HAP-1 (cell line): Measurements from ENCODE around the gene NEIL1.

Experiments used
- DNase-seq, 2 experiments: peaks; one replicate each; pipeline ENCODE4 v3.0.0-alpha.2; 2016 to 2020; ENCODE audit warnings: low spot score in 2 of 2
- H3K27me3 ChIP-seq: fragments of 250-450 bp; sonication (Bioruptor Pico); 2 replicates; pipeline ENCODE4 v1.5.1; 2020; ENCODE audit warnings: low read depth, mild to moderate bottlenecking, moderate library complexity
- H3K36me3 ChIP-seq: fragments of 250-450 bp; sonication (Bioruptor Pico); replicated peaks from 2 replicates; pipeline ENCODE4 v1.5.1; 2020; ENCODE audit warnings: mild to moderate bottlenecking
- H3K4me1 ChIP-seq: fragments of 250-450 bp; sonication (Bioruptor Pico); 2 replicates; pipeline ENCODE4 v1.5.1; 2020; ENCODE audit warnings: mild to moderate bottlenecking
- H3K4me3 ChIP-seq: fragments of 250-450 bp; sonication (Bioruptor Pico); 2 replicates; pipeline ENCODE4 v1.5.1; 2020; ENCODE audit warnings: mild to moderate bottlenecking, moderate library complexity
- H3K9me3 ChIP-seq: fragments of 250-450 bp; sonication (Bioruptor Pico); 2 replicates; pipeline ENCODE4 v1.5.1; 2020; ENCODE audit warnings: mild to moderate bottlenecking, moderate library complexity
- in situ Hi-C: fragments of 300-500 bp; cut with MboI; formaldehyde crosslinking; loops from 3 replicates; pipeline ENCODE4 v1.14.3; 2020; ENCODE audit warnings: low sequenced_read_pairs, inconsistent platforms, mixed read lengths

NEIL1 gene

GRCh38 chr15:75355369-75355768, 8.5 kb downstream of the NEIL1 start:
- Histone ChIP-seq H3K9me3 (no peaks in the 10 kb centered on the region), H3K36me3 (peaks cover 64% of the 10 kb centered on the region), H3K27me3 (no peaks in the 10 kb centered on the region), H3K4me3 (no peak overlapping the region), H3K4me1 (no peaks in the 10 kb centered on the region)
- DNase-seq = no peak
- in situ Hi-C loops = no loop called here

- peaks cover 70% of the 10 kb centered on the region for H3K36me3 ChIP-seq
- in situ Hi-C loops = no loop called here
- no peaks in the 10 kb centered on the region for H3K27me3 ChIP-seq
- H3K9me3 ChIP-seq = no peaks in the 10 kb centered on the region
- H3K4me1 ChIP-seq = no peaks in the 10 kb centered on the region
- H3K4me3 ChIP-seq = no peak overlapping the region
- no peak for DNase-seq
These were observed 9.2 kb downstream of the NEIL1 start for GRCh38 chr15:75356006-75356405.

- no peaks in the 10 kb centered on the region for H3K9me3 ChIP-seq
- no peak for DNase-seq
- H3K27me3 ChIP-seq = no peaks in the 10 kb centered on the region
- H3K36me3 ChIP-seq = peaks cover 75% of the 10 kb centered on the region
- H3K4me1 ChIP-seq = no peaks in the 10 kb centered on the region
- in situ Hi-C loops = no loop called here
- no peak overlapping the region for H3K4me3 ChIP-seq
These were observed 9.7 kb downstream of the NEIL1 start for GRCh38 chr15:75356517-75356916.

GRCh38 chr15:75357976-75358673, 11.3 kb downstream of the NEIL1 start:
- in situ Hi-C loops = no loop called here
- Histone ChIP-seq H3K36me3 (peaks cover 86% of the 10 kb centered on the region), H3K9me3 (no peaks in the 10 kb centered on the region), H3K27me3 (no peaks in the 10 kb centered on the region), H3K4me3 (no peak overlapping the region), H3K4me1 (no peaks in the 10 kb centered on the region)
- DNase-seq = no peak

GRCh38 chr15:75358771-75359536, 12.1 kb downstream of the NEIL1 start:
- Histone ChIP-seq H3K4me3 (no peak overlapping the region), H3K4me1 (no peaks in the 10 kb centered on the region), H3K27me3 (no peaks in the 10 kb centered on the region), H3K9me3 (no peaks in the 10 kb centered on the region), H3K36me3 (peaks cover 86% of the 10 kb centered on the region)
- in situ Hi-C loops = no loop called here
- no peak for DNase-seq

- no peaks in the 10 kb centered on the region for H3K9me3 ChIP-seq
- H3K27me3 ChIP-seq = no peaks in the 10 kb centered on the region
- DNase-seq = no peak
- peaks cover 88% of the 10 kb centered on the region for H3K36me3 ChIP-seq
- no peak overlapping the region for H3K4me3 ChIP-seq
- in situ Hi-C loops = no loop called here
- H3K4me1 ChIP-seq = no peaks in the 10 kb centered on the region
These were observed 12.9 kb downstream of the NEIL1 start for GRCh38 chr15:75359537-75360250.

- in situ Hi-C loops = no loop called here
- DNase-seq = no peak
- Histone ChIP-seq H3K9me3 (no peaks in the 10 kb centered on the region), H3K4me3 (no peak overlapping the region), H3K36me3 (peaks cover 88% of the 10 kb centered on the region), H3K4me1 (no peaks in the 10 kb centered on the region), H3K27me3 (no peaks in the 10 kb centered on the region)
These were observed 13.6 kb downstream of the NEIL1 start for GRCh38 chr15:75360391-75360790.

GRCh38 chr15:75360856-75361255, 14.0 kb downstream of the NEIL1 start:
- Histone ChIP-seq H3K27me3 (no peaks in the 10 kb centered on the region), H3K4me1 (no peaks in the 10 kb centered on the region), H3K36me3 (peaks cover 91% of the 10 kb centered on the region), H3K9me3 (no peaks in the 10 kb centered on the region), H3K4me3 (no peak overlapping the region)
- in situ Hi-C loops = no loop called here
- DNase-seq = no peak

- Histone ChIP-seq H3K4me3 (no peak overlapping the region), H3K4me1 (no peaks in the 10 kb centered on the region), H3K9me3 (no peaks in the 10 kb centered on the region), H3K36me3 (peaks cover 91% of the 10 kb centered on the region), H3K27me3 (no peaks in the 10 kb centered on the region)
- no peak for DNase-seq
- in situ Hi-C loops = no loop called here
These were observed 14.6 kb downstream of the NEIL1 start for GRCh38 chr15:75361361-75361988.

GRCh38 chr15:75361989-75362641, 15.3 kb downstream of the NEIL1 start:
- H3K36me3 ChIP-seq = peaks cover 92% of the 10 kb centered on the region
- H3K27me3 ChIP-seq = no peaks in the 10 kb centered on the region
- in situ Hi-C loops = no loop called here
- no peaks in the 10 kb centered on the region for H3K9me3 ChIP-seq
- H3K4me3 ChIP-seq = no peak overlapping the region
- no peaks in the 10 kb centered on the region; the same call in 1 of the 2 replicates for H3K4me1 ChIP-seq
- peak in 1 of 2 experiments; percentile 25 for DNase-seq

GRCh38 chr15:75362642-75363249, 15.9 kb downstream of the NEIL1 start:
- Histone ChIP-seq H3K4me1 (peaks cover 5% of the 10 kb centered on the region), H3K36me3 (peaks cover 94% of the 10 kb centered on the region), H3K27me3 (no peaks in the 10 kb centered on the region), H3K4me3 (no peak overlapping the region), H3K9me3 (no peaks in the 10 kb centered on the region)
- in situ Hi-C loops = no loop called here
- no peak for DNase-seq

GRCh38 chr15:75363786-75364185, 16.9 kb downstream of the NEIL1 start:
- in situ Hi-C loops = no loop called here
- no peak for DNase-seq
- H3K36me3 ChIP-seq = peaks cover 89% of the 10 kb centered on the region
- no peaks in the 10 kb centered on the region for H3K27me3 ChIP-seq
- H3K4me1 ChIP-seq = peaks cover 6% of the 10 kb centered on the region
- H3K4me3 ChIP-seq = no peak overlapping the region
- no peaks in the 10 kb centered on the region for H3K9me3 ChIP-seq

GRCh38 chr15:75364881-75365280, 18.0 kb downstream of the NEIL1 start:
- Histone ChIP-seq H3K4me3 (no peak overlapping the region), H3K36me3 (peaks cover 80% of the 10 kb centered on the region), H3K9me3 (no peaks in the 10 kb centered on the region), H3K27me3 (no peaks in the 10 kb centered on the region), H3K4me1 (peaks cover 16% of the 10 kb centered on the region)
- in situ Hi-C loops = no loop called here
- DNase-seq = no peak
